IMR-90 (cell line): ENCODE data around the gene HEBP1. TPM values are rescaled to one million over a fixed set of nuclear protein-coding genes. Genes with fewer than 3 reads are reported as not detected.

Source experiments
- ATAC-seq: fragments of 200-7000 bp; cut with Tn5 transposase; 2 replicates; pipeline ENCODE4 v1.9.1; 2020; ENCODE audit warnings: low read depth, mild to moderate bottlenecking, moderate library complexity
- BruUV-seq: library from RNA; stranded (reverse); fragments of 400-500 nt; replicated peaks from 2 replicates; lab custom pipeline; 2021; lab: Mats Ljungman, UMichigan
- CTCF ChIA-PET: fragments of 300-600 bp; formaldehyde crosslinking; extraction: SDS; loops from one replicate; lab custom pipeline; 2021; ENCODE audit warnings: antibody characterized with exemption; lab: Yijun Ruan, JAX
- POLR2A ChIA-PET: fragments of 300-600 bp; sonication (Branson Sonifier 250); formaldehyde crosslinking; loops from one replicate; lab custom pipeline; 2022; ENCODE audit warnings: antibody characterized with exemption; ENCODE audit not compliant: unreplicated experiment; lab: Charles Lee
- DNase-seq: peaks from one replicate; pipeline ENCODE4 v3.0.0; 2013
- H2AFZ ChIP-seq: replicated peaks from 2 replicates; pipeline ENCODE3; 2013; ENCODE audit warnings: low read length, mild to moderate bottlenecking; ENCODE audit not compliant: poor library complexity
- H2AK5ac ChIP-seq: 2 replicates; pipeline ENCODE4 v1.6.1; 2013; ENCODE audit warnings: low read depth, low read length, inconsistent platforms
- H2AK9ac ChIP-seq: replicated peaks from 2 replicates; pipeline ENCODE3; 2013; ENCODE audit warnings: mild to moderate bottlenecking, low read depth, low read length, moderate library complexity; ENCODE audit not compliant: poor library complexity
- H2BK120ac ChIP-seq: 2 replicates; pipeline ENCODE4 v1.6.1; 2013; ENCODE audit warnings: low read depth, low read length, inconsistent platforms
- H2BK15ac ChIP-seq: 3 replicates; pipeline ENCODE4 v1.6.1; 2013; ENCODE audit warnings: low read depth, low read length, inconsistent platforms
- H2BK20ac ChIP-seq: 2 replicates; pipeline ENCODE4 v1.6.1; 2013; ENCODE audit warnings: low read depth, mild to moderate bottlenecking, inconsistent platforms, low read length, moderate library complexity
- H2BK5ac ChIP-seq: 2 replicates; pipeline ENCODE4 v1.6.1; 2013; ENCODE audit warnings: mild to moderate bottlenecking, low read depth, low read length, inconsistent platforms; ENCODE audit not compliant: poor library complexity, severe bottlenecking
- H3K14ac ChIP-seq: replicated peaks from 2 replicates; pipeline ENCODE4 v1.6.1; 2013; ENCODE audit warnings: low read depth, low read length, inconsistent platforms
- H3K18ac ChIP-seq: 2 replicates; pipeline ENCODE4 v1.6.1; 2013; ENCODE audit warnings: low read depth, low read length, control low read depth
- H3K23ac ChIP-seq: 2 replicates; pipeline ENCODE4 v1.6.1; 2013; ENCODE audit warnings: low read depth, low read length, inconsistent platforms
- H3K27ac ChIP-seq: 2 replicates; pipeline ENCODE4 v1.5.1; 2013; ENCODE audit warnings: mild to moderate bottlenecking, control low read depth, low read length; ENCODE audit not compliant: insufficient read depth
- H3K27me3 ChIP-seq: 2 replicates; pipeline ENCODE4 v1.6.1; 2013; ENCODE audit warnings: low read length; ENCODE audit not compliant: control insufficient read depth, insufficient read depth
- H3K36me3 ChIP-seq: 2 replicates; pipeline ENCODE4 v1.6.1; 2013; ENCODE audit warnings: low read length, mixed read lengths; ENCODE audit not compliant: control insufficient read depth, insufficient read depth
- H3K4ac ChIP-seq: 2 replicates; pipeline ENCODE4 v1.6.1; 2013; ENCODE audit warnings: low read depth, low read length, inconsistent platforms
- H3K4me1 ChIP-seq: 2 replicates; pipeline ENCODE4 v1.6.1; 2013; ENCODE audit warnings: low read length, mixed read lengths; ENCODE audit not compliant: control insufficient read depth, insufficient read depth
- H3K4me2 ChIP-seq: 2 replicates; pipeline ENCODE4 v1.6.1; 2013; ENCODE audit warnings: low read depth, mild to moderate bottlenecking, control low read depth, low read length, moderate library complexity
- H3K4me3 ChIP-seq: 2 replicates; pipeline ENCODE4 v1.5.1; 2013; ENCODE audit warnings: low read depth, mild to moderate bottlenecking, control low read depth, low read length, moderate library complexity; ENCODE audit not compliant: insufficient read depth
- H3K56ac ChIP-seq: 2 replicates; pipeline ENCODE4 v1.6.1; 2013; ENCODE audit warnings: low read length, inconsistent platforms; ENCODE audit not compliant: insufficient read depth; ENCODE audit errors: extremely low read depth
- H3K79me1 ChIP-seq, 2 experiments: 2 replicates each; pipeline ENCODE4 v1.6.1; 2013; ENCODE audit warnings: low read length in 2 of 2, inconsistent platforms in 1 of 2, low read depth in 1 of 2
- H3K9ac ChIP-seq: 2 replicates; pipeline ENCODE4 v1.6.1; 2013; ENCODE audit warnings: low read depth, low read length, control low read depth
- H3K9me1 ChIP-seq: 2 replicates; pipeline ENCODE4 v1.6.1; 2013; ENCODE audit warnings: low read length, inconsistent platforms; ENCODE audit not compliant: insufficient read depth
- H3K9me3 ChIP-seq: 2 replicates; pipeline ENCODE4 v1.6.1; 2013; ENCODE audit warnings: low read length; ENCODE audit not compliant: control insufficient read depth, insufficient read depth
- H4K20me1 ChIP-seq: 2 replicates; pipeline ENCODE4 v1.6.1; 2013; ENCODE audit warnings: low read length, inconsistent platforms; ENCODE audit not compliant: insufficient read depth
- H4K5ac ChIP-seq: 2 replicates; pipeline ENCODE4 v1.6.1; 2013; ENCODE audit warnings: mild to moderate bottlenecking, low read depth, low read length, control low read depth
- H4K8ac ChIP-seq, 2 experiments: 2 replicates each; pipeline ENCODE4 v1.6.1; 2013; ENCODE audit warnings: low read depth in 2 of 2, low read length in 2 of 2, control low read depth in 1 of 2, inconsistent platforms in 1 of 2
- H4K91ac ChIP-seq: 2 replicates; pipeline ENCODE4 v1.6.1; 2013; ENCODE audit warnings: low read depth, low read length, inconsistent platforms; ENCODE audit not compliant: insufficient read depth
- MAFK ChIP-seq: IDR thresholded peaks from 2 replicates; pipeline ENCODE4 v1.6.1; 2012; ENCODE audit warnings: low read depth, low read length, improper control_type of control experiment
- RCOR1 ChIP-seq: IDR thresholded peaks from 2 replicates; pipeline ENCODE4 v1.6.1; 2012; ENCODE audit warnings: mild to moderate bottlenecking, low read length, improper control_type of control experiment; ENCODE audit not compliant: insufficient replicate concordance
- WGBS, 2 experiments: methylation state at CpG; one replicate each; pipeline versions ENCODE4 v1.1.5 to v1.1.7; 2013; ENCODE audit warnings: missing lambda C conversion rate in 2 of 2; ENCODE audit not compliant: insufficient read length in 1 of 2; ENCODE audit errors: extremely low coverage in 2 of 2; 5-methylcytosine and 5-hydroxymethylcytosine counted together
- dilution Hi-C: fragments of 300-500 bp; cut with HindIII; formaldehyde crosslinking; loops from one replicate; pipeline ENCODE4 v1.14.3; 2018; ENCODE audit warnings: low sequenced_read_pairs; ENCODE audit not compliant: unreplicated experiment
- in situ Hi-C: fragments of 300-500 bp; cut with MboI; formaldehyde crosslinking; loops from 3 replicates; pipeline ENCODE4 v1.14.3; 2019; ENCODE audit warnings: low sequenced_read_pairs, inconsistent platforms, mixed read lengths
- intact Hi-C: fragments of 100-400 bp; cut with micrococcal nuclease; formaldehyde crosslinking; loops from 2 replicates; pipeline ENCODE4 v1.10.0; 2022
- polyA plus RNA-seq, 3 experiments: library from polyadenylated mRNA; depleted of rRNA; stranded (reverse); fragments of >200 nt; gene quantifications; 2 replicates each; pipeline ENCODE4 v1.2.3, GENCODE V29; 2012; ENCODE audit warnings: low replicate concordance in 1 of 3
- total RNA-seq: library from RNA; depleted of rRNA; stranded (reverse); fragments of >200 nt; gene quantifications from 2 replicates; pipeline ENCODE4 v1.2.3, GENCODE V29; 2012

The HEBP1 gene
- total and polyA plus RNA-seq, 2 of the 4 experiments (the other 2 are of a cell fraction): 18.8 to 49.2 TPM

DNA sequence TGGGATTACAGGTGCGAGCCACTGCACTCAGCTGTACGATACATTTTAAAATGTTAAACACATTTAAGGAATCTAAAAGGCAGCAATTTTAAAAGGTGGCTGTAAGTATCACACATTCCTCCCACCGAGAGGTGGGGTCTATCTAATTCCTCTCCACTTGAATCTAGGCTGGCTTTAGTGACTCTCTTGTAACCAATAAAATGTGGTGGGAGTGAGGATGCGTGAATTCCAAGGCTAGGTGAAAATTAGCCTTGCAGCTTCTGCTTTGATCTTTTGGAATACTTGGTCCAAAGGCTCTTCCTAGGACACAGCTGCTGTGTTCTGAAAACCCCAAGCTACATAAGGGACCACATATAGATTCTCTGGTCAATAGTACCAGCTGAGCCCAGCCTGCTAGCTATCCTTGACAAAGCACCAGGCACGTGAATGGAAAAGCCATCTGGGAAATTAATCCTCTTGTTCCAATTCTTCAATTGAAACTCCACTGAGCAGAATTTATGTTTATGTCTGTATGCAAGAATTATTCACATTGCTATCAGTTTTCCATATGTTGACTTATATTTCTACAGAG is 39.3 kb downstream of the HEBP1 start:
- dilution Hi-C loops: no loop called here
- ChIA-PET POLR2A (no interaction called here), CTCF (no interaction called here)
- no TSS peak for BruUV-seq
- Histone ChIP-seq H4K5ac (no peak overlapping the region), H3K79me1 (no peaks in the 10 kb centered on the region), H3K4ac (no peak overlapping the region), H3K9me3 (no peaks in the 10 kb centered on the region), H3K9ac (no peak overlapping the region), H2AK5ac (no peak overlapping the region), H3K4me3 (no peak overlapping the region), H3K18ac (no peak overlapping the region), H3K4me1 (peaks cover 2% of the 10 kb centered on the region; the same call in 1 of the 2 replicates), H2BK5ac (no peak overlapping the region), H3K36me3 (no peaks in the 10 kb centered on the region), H2BK15ac (no peak overlapping the region), H2BK120ac (no peak overlapping the region), H2BK20ac (no peak overlapping the region), H3K4me2 (no peak overlapping the region), H3K27ac (no peak overlapping the region), H3K9me1 (no peaks in the 10 kb centered on the region), H3K14ac (no peak overlapping the region), H3K27me3 (no peaks in the 10 kb centered on the region), H2AK9ac (no peak overlapping the region), H3K23ac (no peak overlapping the region), H4K20me1 (no peaks in the 10 kb centered on the region), H3K56ac (no peak overlapping the region), H2AFZ (no peak overlapping the region), H4K91ac (no peak overlapping the region), H4K8ac (no peak overlapping the region)
- in situ Hi-C loops: no loop called here
- no CpG with 5 or more reads among the region's 5 CpGs for WGBS, 2 experiments
- DNase-seq (no peak), ATAC-seq (no peak)
- intact Hi-C loops: no loop called here
- TF ChIP-seq RCOR1 (no peak), MAFK (no peak)
